Uterus (tissue), 2 donors: ENCODE data around the gene PLXNA2.

Experiments used
- CTCF ChIP-seq, 4 experiments: fragments of 200-600 bp in 2 of 4; fragments of 450-650 bp in 2 of 4; sonication (generic) in 2 of 4; IDR thresholded peaks; one replicate each; pipeline ENCODE4 v1.5.1; 2016 to 2019; ENCODE audit warnings: antibody characterized with exemption in 4 of 4, mild to moderate bottlenecking in 2 of 4, moderate library complexity in 1 of 4
- POLR2A ChIP-seq, 2 donors: fragments of 450-650 bp; IDR thresholded peaks; one replicate each; pipeline ENCODE4 v1.6.1; 2016; ENCODE audit warnings: antibody characterized with exemption in 2 of 2, mild to moderate bottlenecking in 1 of 2, moderate library complexity in 1 of 2

GRCh38 chr1:208044589-208045462 is 199.4 kb downstream of the PLXNA2 start:
- no peak for TF ChIP-seq CTCF (IDR thresholded peaks at IDR 0.05)
- TF ChIP-seq POLR2A (IDR thresholded peaks at IDR 0.05): no peak
